Activated CD8-positive, alpha-beta memory T cell treated with anti-CD3 and anti-CD28 coated beads, Interleukin-2, amount 50 U/mL, for 48 hours (primary cell): ENCODE data around the gene TSPAN9.

ENCODE experiments used
- DNase-seq: peaks from one replicate; pipeline ENCODE4 v3.0.0-alpha.2; 2020

The TSPAN9 gene

GRCh38 chr12:3283137-3283680, 206.0 kb downstream of the TSPAN9 start:
- no peak for DNase-seq

DNA sequence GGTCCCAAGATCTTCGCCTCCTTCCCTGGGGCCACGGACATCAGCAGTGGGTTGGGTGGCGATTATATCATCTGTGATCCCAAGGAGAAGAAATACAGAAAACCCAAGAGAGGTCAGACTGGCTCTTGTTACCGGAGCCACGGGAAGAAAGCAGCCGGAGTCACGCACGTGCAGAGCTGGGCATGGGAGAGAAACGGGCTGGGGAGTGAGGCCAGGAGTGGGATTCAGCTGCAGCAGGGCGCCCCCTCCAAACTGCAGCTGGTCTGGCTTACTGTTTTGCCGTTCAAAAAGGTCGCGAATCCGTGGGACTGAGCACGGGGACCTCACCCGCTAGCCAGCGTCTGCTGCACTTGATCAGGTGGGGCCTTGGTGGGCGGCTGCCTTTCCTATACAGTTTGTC, 207.2 kb downstream of the TSPAN9 start:
- no peak for DNase-seq

GRCh38 chr12:3285570-3285969, 208.4 kb downstream of the TSPAN9 start:
- DNase-seq: no peak

- no peak for DNase-seq
Observed at GRCh38 chr12:3288690-3289089, 211.5 kb downstream of the TSPAN9 start.

GRCh38 chr12:3289702-3290101, 212.5 kb downstream of the TSPAN9 start:
- no peak for DNase-seq

DNA sequence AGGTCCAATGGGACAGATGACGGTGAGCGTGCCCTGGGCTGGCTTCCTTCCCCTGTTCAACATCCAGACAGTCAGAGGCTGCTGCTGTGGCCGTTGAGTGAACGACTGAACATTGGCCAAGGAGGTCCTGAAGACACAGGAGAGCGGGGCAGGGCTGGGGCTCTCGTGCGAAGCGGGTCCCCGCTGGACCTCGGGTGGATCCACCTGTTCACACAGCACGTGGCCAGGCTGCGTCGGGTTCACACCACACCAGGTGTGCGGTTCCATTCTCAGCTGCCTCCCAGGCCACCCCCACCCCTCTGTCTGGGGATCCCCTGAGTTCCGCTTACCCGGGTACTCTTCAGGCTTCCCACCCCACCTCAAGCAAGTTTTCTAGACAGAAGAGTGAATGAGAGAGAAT, 214.8 kb downstream of the TSPAN9 start:
- no peak for DNase-seq

- DNase-seq: no peak
Observed at GRCh38 chr12:3292677-3293412, 215.7 kb downstream of the TSPAN9 start.

DNA sequence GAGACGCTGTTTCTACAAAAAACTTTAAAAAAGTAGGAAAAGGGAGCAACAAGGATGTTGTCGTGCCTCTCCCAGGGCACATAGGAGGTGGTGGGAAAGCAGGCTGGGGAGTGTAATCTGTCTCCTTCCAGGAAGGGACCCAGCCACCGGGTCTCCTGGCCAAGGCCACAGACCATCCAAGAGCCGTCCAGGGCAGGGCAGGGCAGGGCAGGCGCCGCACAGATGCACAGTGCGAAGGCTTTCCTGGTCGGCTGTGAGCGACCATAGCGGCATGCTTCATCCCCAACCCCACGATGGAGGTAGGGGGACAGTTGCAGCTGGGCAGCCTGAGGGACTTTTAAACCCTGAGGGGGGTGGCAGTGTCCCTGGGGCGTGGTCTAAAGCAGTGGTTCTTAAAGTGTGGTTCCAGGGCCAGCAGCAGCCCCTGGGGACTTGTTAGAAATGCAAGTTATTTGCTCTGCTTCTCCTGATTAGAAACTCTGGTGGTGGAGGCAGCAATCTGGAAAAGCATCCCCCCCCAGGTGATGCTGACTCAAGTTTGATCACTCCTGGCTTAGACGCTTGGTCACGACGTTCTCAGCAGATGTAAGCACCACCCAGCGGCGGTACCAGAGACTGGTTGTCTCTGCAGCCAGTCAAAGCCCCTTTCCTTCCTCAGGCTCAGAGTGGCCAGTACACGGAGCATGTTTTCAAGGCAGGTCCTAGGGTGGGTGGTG, 216.4 kb downstream of the TSPAN9 start:
- DNase-seq: no peak

GRCh38 chr12:3294481-3294911, 217.3 kb downstream of the TSPAN9 start:
- no peak for DNase-seq

DNA sequence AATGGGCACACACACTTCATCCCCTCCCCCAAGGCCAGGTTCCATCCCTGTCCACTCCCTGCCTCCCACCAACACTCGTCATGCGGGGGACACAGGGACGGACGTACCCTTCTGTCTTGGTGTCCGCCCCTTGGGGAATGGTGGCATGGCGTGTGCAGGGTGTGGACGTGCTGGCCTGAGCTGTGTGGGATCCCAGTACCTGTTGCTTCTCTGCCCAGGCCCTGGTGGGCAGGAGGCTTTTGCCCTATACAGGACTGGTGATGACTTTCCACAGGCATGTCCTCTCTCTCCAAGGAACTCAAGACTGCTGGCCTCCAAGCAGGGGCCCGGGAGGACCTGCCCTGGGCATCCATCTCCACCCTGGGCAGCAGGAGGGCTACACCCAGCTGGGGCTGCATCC, 218.0 kb downstream of the TSPAN9 start:
- DNase-seq: no peak

DNA sequence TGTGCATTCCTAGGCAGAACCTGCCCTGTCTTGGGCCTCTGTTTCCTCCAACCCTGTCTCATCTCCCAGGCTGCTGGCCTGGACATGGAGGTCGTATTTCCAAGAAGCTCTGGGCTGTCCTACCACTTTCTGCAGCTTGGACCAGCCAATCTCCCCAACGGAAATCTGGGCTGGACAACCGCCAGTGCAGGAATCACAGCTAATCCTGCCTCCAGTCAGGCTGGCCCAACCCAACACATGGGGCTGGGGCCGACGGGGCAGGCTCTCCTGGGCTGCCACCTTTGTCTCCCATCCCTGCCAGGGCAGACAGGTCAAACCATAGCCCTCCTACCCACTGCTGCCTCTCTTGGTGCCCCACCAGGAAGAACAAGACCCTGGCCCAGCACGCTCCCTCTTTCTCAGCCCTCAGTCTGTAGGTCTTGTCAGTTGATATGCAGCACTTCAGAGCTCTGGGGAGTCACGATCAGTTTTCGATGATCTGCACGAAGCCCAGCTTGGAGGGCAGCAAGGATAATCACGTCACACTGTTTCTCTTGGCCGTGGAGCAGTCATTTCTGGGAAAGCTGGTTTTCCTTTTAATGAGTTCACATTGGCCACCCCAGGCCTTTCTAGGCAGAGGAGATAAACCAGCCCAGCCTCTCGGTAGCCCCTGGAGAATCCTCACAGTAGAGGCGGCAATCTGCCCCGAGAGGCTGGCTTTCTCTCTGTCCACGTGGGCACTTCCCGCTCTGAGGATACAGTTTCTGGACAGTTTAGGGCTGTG, 218.6 kb downstream of the TSPAN9 start:
- DNase-seq: no peak

- DNase-seq: no peak
Observed at GRCh38 chr12:3296409-3296701, 219.2 kb downstream of the TSPAN9 start.

GRCh38 chr12:3298603-3299002, 221.4 kb downstream of the TSPAN9 start:
- no peak for DNase-seq

DNA sequence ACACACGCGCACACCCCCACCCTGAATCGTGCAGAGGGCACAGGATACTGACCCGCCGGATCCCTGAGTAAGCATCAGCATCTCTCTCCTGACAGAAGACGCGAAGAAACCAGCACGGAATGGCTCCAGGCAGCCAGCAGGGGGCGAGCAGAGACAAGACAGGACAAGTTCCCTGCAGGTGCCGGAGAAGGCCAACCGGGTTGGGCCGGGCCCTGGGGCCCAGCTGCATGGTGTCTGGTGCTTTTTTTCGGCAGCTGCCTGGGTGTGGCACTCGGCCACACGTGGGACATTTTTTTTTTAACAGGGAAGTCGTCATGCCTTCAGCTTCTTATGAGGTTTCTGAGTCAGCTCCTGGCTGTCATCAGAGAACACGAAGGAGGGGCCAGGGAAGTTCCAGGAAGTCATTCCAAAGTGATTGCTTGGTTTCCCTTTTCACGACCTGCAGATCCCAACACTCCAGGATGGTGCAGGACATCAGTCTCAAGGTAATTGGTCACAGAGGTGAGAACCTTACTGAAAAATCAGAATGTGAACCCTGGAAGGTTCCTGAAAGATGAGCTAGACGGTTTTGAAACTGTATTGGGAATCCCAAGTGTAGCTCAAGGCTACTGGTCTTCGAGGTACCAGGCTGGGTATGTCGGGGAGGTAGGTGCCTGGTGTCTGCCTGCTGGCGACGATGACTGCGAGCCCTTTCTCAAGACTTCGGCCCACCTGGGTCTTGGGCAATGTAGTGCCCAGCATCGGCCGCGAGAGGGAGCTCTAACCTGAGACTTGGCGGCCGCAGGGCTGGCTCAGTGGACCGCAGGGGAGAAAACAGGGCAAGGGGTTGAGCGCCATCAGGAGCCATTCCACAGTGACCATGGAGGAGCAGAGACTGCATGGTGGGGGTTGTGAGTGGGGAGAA, 223.0 kb downstream of the TSPAN9 start:
- peak; percentile 89 for DNase-seq

DNA sequence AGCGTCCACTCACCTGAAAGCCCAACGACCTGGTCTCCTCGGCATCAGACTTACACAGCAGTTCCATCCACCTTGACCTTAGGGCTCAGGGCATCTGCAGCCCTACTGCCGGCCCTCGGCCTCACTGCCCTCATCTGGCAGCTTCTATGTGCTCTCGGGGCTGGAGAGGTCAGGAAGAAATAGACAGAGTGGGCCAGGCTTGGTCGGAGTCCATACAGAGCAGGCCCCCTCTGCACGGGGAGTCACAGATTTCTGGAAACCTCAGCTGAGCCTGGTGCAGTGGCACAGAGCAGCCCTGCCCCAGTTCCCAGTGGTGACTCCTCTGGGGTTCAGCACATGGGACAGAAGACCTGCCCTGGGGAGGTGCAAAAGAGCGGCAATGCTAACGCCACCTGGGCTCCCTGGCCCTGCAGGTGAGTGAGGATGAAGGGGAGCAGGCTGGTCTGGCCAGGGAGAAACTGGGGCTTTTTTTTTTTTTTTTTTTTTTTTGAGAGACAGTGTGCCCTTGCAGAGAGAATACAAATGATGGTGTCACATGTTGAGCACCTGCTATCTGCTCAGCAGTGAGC, 223.7 kb downstream of the TSPAN9 start:
- DNase-seq: no peak

- no peak for DNase-seq
Observed at GRCh38 chr12:3302401-3303041, 225.3 kb downstream of the TSPAN9 start.

DNA sequence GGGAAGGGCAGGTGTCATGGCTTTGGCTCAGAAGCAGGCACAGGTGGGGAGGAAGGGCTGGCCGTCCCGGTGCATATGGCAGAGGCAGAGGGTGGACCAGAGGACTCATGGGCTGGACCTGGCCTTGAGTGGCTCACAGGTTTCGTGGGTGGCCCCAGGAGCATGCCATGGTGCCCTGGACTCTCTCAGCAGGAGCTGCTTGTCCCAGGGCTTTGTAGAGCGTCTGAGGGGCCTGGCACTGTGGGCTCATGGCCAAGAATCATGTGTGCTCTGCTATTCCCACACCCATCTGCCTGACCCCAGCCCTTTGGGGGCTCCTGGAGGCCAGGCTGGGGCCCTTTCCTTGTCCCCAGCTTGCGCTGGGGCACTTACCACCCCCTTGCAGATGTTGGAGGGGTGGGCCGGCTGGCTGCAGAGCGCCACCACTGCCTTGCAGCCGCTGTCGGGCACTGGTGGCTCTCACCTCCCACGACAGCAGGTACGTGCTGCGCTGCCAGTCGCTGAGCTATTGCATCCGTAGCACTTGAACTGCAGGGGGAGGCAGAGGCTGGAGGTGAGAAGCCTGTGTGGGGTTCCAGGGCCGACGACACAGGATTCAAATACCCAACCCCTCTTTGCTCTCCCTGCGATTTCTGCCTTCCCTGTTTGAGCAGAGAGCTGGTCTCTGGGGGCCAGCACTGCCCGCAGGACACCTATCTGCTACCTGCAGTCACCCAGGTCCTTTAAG, 226.4 kb downstream of the TSPAN9 start:
- no peak for DNase-seq

GRCh38 chr12:3304436-3305165, 227.4 kb downstream of the TSPAN9 start:
- DNase-seq: no peak

- no peak for DNase-seq
Observed at GRCh38 chr12:3305464-3305863, 228.3 kb downstream of the TSPAN9 start.

DNA sequence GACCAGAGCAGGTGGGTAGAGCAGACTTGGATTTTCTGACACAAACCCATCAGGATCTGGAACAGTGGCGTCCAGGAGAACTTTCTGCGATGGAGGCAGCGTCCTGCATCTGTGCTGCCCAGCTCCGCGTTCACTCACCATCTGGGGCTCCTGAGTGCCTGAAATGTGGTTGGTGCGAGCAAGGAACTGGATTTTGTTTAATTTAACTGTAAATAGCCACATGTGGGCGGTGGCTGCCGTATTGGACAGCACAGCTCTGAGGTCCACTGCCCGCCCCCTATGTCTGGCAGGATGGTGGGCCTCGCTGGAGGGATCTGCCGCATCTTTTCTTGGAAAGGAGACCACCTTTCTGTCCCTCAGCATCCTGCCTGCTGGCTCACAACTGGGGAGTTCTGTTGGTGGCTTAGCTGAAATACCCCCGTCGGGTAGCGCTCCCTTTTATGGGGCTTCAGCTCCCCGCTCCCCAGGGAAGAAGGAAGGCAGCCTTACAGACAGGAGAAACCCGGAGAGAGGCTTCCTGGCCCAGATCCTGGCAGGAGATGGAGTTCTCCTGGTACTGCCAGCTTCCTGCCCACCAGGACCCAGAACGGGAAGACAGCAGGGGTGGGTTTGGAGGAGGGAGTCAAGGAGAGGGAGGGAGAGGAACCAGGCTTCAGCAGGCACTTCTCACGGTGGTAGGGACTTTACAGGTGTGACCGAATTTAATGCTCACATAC, 228.9 kb downstream of the TSPAN9 start:
- no peak for DNase-seq
